ENCODE measurements around the gene MANEAL. TPM values are rescaled to one million over a fixed set of nuclear protein-coding genes. Genes with fewer than 3 reads are reported as not detected.

MANEAL gene
- total RNA-seq, 1 experiment from 2014 or later = 6.4 TPM

DNA sequence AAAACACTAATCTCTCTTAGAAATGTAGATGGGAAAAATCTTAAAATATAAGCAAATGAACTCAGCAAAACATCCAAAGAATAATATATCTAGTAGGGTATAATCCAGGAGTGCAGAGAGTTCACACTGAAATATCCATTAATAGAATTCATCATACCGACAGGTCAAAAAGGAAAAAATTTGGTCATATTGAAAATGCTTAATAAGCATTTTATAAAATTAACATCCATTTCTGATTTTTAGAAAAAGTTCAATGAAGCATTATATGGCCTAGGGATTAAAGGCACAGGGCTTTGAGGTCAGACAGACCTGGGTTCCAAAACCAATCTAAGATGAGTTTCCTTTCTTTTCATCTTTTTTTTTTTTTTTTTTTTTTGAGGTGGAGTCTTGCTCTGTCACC is 45.1 kb upstream of the MANEAL start:
- Mint-ChIP-seq H3K27me3 (ENCODE audit: low read depth) (peaks cover 47% of the 10 kb centered on the region), H3K9me3 (peaks cover 5% of the 10 kb centered on the region)
- ATAC-seq = no peak

More for the DNA sequence above, 45.1 kb upstream of the MANEAL start:
- no peak for DNase-seq (ENCODE audit: low spot score)
- ChIA-PET POLR2A (no interaction called here), CTCF (interaction anchor here (0.7 kb wide), 2 partner anchors 59 to 840 kb away, joined by 4 read pairs; partner anchors contain the start of genes C1orf122 and YRDC)
- no peak overlapping the region for H3K27ac Mint-ChIP-seq
- H3K36me3 Mint-ChIP-seq = no peaks in the 10 kb centered on the region
- TF ChIP-seq, protein P1, sequence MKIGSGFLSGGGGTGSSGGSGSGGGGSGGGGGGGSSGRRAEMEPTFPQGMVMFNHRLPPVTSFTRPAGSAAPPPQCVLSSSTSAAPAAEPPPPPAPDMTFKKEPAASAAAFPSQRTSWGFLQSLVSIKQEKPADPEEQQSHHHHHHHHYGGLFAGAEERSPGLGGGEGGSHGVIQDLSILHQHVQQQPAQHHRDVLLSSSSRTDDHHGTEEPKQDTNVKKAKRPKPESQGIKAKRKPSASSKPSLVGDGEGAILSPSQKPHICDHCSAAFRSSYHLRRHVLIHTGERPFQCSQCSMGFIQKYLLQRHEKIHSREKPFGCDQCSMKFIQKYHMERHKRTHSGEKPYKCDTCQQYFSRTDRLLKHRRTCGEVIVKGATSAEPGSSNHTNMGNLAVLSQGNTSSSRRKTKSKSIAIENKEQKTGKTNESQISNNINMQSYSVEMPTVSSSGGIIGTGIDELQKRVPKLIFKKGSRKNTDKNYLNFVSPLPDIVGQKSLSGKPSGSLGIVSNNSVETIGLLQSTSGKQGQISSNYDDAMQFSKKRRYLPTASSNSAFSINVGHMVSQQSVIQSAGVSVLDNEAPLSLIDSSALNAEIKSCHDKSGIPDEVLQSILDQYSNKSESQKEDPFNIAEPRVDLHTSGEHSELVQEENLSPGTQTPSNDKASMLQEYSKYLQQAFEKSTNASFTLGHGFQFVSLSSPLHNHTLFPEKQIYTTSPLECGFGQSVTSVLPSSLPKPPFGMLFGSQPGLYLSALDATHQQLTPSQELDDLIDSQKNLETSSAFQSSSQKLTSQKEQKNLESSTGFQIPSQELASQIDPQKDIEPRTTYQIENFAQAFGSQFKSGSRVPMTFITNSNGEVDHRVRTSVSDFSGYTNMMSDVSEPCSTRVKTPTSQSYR (CRISPR knock-in tag; IDR thresholded peaks at IDR 0.05) = no peak
- TF ChIP-seq CBFB (CRISPR knock-in tag; IDR thresholded peaks at IDR 0.05; ENCODE audit: low read depth) = no peak
- TF ChIP-seq AR (CRISPR knock-in tag; IDR thresholded peaks at IDR 0.05) = no peak
- TF ChIP-seq, protein P2, sequence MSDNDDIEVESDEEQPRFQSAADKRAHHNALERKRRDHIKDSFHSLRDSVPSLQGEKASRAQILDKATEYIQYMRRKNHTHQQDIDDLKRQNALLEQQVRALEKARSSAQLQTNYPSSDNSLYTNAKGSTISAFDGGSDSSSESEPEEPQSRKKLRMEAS (CRISPR knock-in tag; IDR thresholded peaks at IDR 0.05) = no peak
- TF ChIP-seq, protein P3, sequence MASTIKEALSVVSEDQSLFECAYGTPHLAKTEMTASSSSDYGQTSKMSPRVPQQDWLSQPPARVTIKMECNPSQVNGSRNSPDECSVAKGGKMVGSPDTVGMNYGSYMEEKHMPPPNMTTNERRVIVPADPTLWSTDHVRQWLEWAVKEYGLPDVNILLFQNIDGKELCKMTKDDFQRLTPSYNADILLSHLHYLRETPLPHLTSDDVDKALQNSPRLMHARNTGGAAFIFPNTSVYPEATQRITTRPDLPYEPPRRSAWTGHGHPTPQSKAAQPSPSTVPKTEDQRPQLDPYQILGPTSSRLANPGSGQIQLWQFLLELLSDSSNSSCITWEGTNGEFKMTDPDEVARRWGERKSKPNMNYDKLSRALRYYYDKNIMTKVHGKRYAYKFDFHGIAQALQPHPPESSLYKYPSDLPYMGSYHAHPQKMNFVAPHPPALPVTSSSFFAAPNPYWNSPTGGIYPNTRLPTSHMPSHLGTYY (CRISPR knock-in tag; IDR thresholded peaks at IDR 0.05) = no peak
- TF ChIP-seq, protein P4, sequence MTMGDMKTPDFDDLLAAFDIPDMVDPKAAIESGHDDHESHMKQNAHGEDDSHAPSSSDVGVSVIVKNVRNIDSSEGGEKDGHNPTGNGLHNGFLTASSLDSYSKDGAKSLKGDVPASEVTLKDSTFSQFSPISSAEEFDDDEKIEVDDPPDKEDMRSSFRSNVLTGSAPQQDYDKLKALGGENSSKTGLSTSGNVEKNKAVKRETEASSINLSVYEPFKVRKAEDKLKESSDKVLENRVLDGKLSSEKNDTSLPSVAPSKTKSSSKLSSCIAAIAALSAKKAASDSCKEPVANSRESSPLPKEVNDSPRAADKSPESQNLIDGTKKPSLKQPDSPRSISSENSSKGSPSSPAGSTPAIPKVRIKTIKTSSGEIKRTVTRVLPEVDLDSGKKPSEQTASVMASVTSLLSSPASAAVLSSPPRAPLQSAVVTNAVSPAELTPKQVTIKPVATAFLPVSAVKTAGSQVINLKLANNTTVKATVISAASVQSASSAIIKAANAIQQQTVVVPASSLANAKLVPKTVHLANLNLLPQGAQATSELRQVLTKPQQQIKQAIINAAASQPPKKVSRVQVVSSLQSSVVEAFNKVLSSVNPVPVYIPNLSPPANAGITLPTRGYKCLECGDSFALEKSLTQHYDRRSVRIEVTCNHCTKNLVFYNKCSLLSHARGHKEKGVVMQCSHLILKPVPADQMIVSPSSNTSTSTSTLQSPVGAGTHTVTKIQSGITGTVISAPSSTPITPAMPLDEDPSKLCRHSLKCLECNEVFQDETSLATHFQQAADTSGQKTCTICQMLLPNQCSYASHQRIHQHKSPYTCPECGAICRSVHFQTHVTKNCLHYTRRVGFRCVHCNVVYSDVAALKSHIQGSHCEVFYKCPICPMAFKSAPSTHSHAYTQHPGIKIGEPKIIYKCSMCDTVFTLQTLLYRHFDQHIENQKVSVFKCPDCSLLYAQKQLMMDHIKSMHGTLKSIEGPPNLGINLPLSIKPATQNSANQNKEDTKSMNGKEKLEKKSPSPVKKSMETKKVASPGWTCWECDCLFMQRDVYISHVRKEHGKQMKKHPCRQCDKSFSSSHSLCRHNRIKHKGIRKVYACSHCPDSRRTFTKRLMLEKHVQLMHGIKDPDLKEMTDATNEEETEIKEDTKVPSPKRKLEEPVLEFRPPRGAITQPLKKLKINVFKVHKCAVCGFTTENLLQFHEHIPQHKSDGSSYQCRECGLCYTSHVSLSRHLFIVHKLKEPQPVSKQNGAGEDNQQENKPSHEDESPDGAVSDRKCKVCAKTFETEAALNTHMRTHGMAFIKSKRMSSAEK (CRISPR knock-in tag; IDR thresholded peaks at IDR 0.05; ENCODE audit: borderline replicate concordance) = no peak
- TF ChIP-seq E2F4 (CRISPR knock-in tag; IDR thresholded peaks at IDR 0.05; ENCODE audit: borderline replicate concordance, low read depth) = no peak
- no peak for TF ChIP-seq E2F1 (CRISPR knock-in tag; IDR thresholded peaks at IDR 0.05)
- TF ChIP-seq CREB1 (CRISPR knock-in tag; IDR thresholded peaks at IDR 0.05) = no peak
- no peak for TF ChIP-seq ZNF396 (CRISPR knock-in tag; IDR thresholded peaks at IDR 0.05; ENCODE audit: borderline replicate concordance)
- no peak for TF ChIP-seq NR1H2 (CRISPR knock-in tag; IDR thresholded peaks at IDR 0.05)
- TF ChIP-seq USF2 (CRISPR knock-in tag; IDR thresholded peaks at IDR 0.05) = no peak
- H3K4me1 Mint-ChIP-seq = no peaks in the 10 kb centered on the region
- H3K4me3 Mint-ChIP-seq = no peak overlapping the region
